H1 (cell line): ENCODE results near the gene CCDC93. TPM values are rescaled to one million over a fixed set of nuclear protein-coding genes. Genes with fewer than 3 reads are reported as not detected.

ENCODE experiments used
- CTCF ChIA-PET: fragments of 300-600 bp; sonication (Branson Sonifier 250); formaldehyde crosslinking; loops from one replicate; lab custom pipeline; 2021; ENCODE audit not compliant: partially characterized antibody; lab: Charles Lee
- POLR2A ChIA-PET: fragments of 300-600 bp; sonication (Branson Sonifier 250); formaldehyde crosslinking; loops from one replicate; lab custom pipeline; 2021; ENCODE audit warnings: inconsistent platforms; ENCODE audit not compliant: partially characterized antibody; lab: Charles Lee
- DNase-seq, 2 experiments: peaks; one replicate each; pipeline versions ENCODE4 v3.0.0 to v3.0.0-alpha.2; 2010 to 2022; ENCODE audit warnings: low spot score in 2 of 2, low read depth in 1 of 2, mixed read lengths in 1 of 2
- FAIRE-seq: peaks from 2 replicates; lab custom pipeline; 2011; peaks lifted over from hg19 to GRCh38; lab: Jason Lieb, UNC
- H2AFZ ChIP-seq: 2 replicates; pipeline ENCODE4 v1.8.1; 2012; ENCODE audit warnings: low read length, inconsistent platforms
- H2AK5ac ChIP-seq: 2 replicates; pipeline ENCODE4 v1.6.1; 2013; ENCODE audit warnings: low read depth, low read length
- H2BK120ac ChIP-seq: replicated peaks from 2 replicates; pipeline ENCODE3; 2013; ENCODE audit warnings: low read depth, low read length, inconsistent platforms
- H2BK12ac ChIP-seq: 2 replicates; pipeline ENCODE4 v1.6.1; 2013; ENCODE audit warnings: low read depth, low read length
- H2BK15ac ChIP-seq: 2 replicates; pipeline ENCODE4 v1.6.1; 2013; ENCODE audit warnings: low read length
- H2BK20ac ChIP-seq: 2 replicates; pipeline ENCODE4 v1.6.1; 2013; ENCODE audit warnings: low read length
- H2BK5ac ChIP-seq: 2 replicates; pipeline ENCODE4 v1.6.1; 2013; ENCODE audit warnings: low read depth, low read length
- H3K14ac ChIP-seq: 2 replicates; pipeline ENCODE4 v1.6.1; 2013; ENCODE audit warnings: inconsistent platforms; ENCODE audit not compliant: insufficient read length
- H3K18ac ChIP-seq: 2 replicates; pipeline ENCODE4 v1.6.1; 2013; ENCODE audit warnings: low read length; ENCODE audit errors: extremely low read depth
- H3K23ac ChIP-seq: 2 replicates; pipeline ENCODE4 v1.6.1; 2013; ENCODE audit warnings: inconsistent platforms; ENCODE audit not compliant: insufficient read length
- H3K23me2 ChIP-seq: 2 replicates; pipeline ENCODE4 v1.6.1; 2013; ENCODE audit warnings: low read depth, low read length
- H3K27ac ChIP-seq: 2 replicates; pipeline ENCODE4 v1.6.1; 2011; ENCODE audit warnings: low read depth, low read length, inconsistent platforms
- H3K27me3 ChIP-seq, 4 experiments: replicated peaks in 1 of 4; 1 replicate in 1 of 4; 2 replicates in 3 of 4; pipeline versions ENCODE4 v1.6.1 to v1.8.1; 2011 to 2013; ENCODE audit warnings: low read length in 3 of 4, mild to moderate bottlenecking in 3 of 4, inconsistent platforms in 2 of 4, mixed read lengths in 2 of 4, moderate library complexity in 1 of 4; ENCODE audit not compliant: control insufficient read depth in 3 of 4, insufficient read depth in 3 of 4; ENCODE audit errors: extremely low read depth in 1 of 4
- H3K36me3 ChIP-seq, 4 experiments: 2 replicates each; pipeline versions ENCODE4 v1.6.1 to v1.8.1; 2011 to 2013; ENCODE audit warnings: mild to moderate bottlenecking in 4 of 4, low read length in 3 of 4, moderate library complexity in 2 of 4, control low read depth in 1 of 4, inconsistent platforms in 1 of 4; ENCODE audit not compliant: insufficient read depth in 4 of 4, control insufficient read depth in 2 of 4
- H3K4ac ChIP-seq: replicated peaks from 2 replicates; pipeline ENCODE3; 2013; ENCODE audit warnings: low read length, low read depth, mixed read lengths, inconsistent platforms; ENCODE audit not compliant: insufficient read length
- H3K4me1 ChIP-seq, 4 experiments: replicated peaks in 1 of 4; 1 replicate in 1 of 4; 2 replicates in 3 of 4; pipeline versions ENCODE4 v1.6.1 to v1.8.1; 2011 to 2013; ENCODE audit warnings: low read length in 3 of 4, inconsistent platforms in 2 of 4, mixed read lengths in 1 of 4; ENCODE audit not compliant: insufficient read depth in 4 of 4, control insufficient read depth in 3 of 4
- H3K4me2 ChIP-seq, 2 experiments: 2 replicates each; pipeline versions ENCODE4 v1.6.1 to v1.8.1; 2011 to 2013; ENCODE audit warnings: low read depth in 2 of 2, low read length in 2 of 2, control low read depth in 1 of 2, inconsistent platforms in 1 of 2, mild to moderate bottlenecking in 1 of 2; ENCODE audit not compliant: insufficient read depth in 1 of 2
- H3K4me3 ChIP-seq, 4 experiments: fragments of 200-600, 300-600 bp in 1 of 4; sonication (generic), shearing (Covaris generic), sonication (Bioruptor Twin) in 1 of 4; 2 replicates each; pipeline versions ENCODE4 v1.5.1 to v1.8.1; 2011 to 2016; ENCODE audit warnings: low read length in 4 of 4, low read depth in 3 of 4, control low read depth in 2 of 4, inconsistent platforms in 2 of 4, mild to moderate bottlenecking in 2 of 4, mixed read lengths in 1 of 4, moderate library complexity in 1 of 4; ENCODE audit not compliant: insufficient read depth in 2 of 4; ENCODE audit errors: extremely low read depth in 1 of 4
- H3K56ac ChIP-seq: replicated peaks from 2 replicates; pipeline ENCODE3; 2013; ENCODE audit warnings: low read depth, mild to moderate bottlenecking, mixed read lengths, low read length, inconsistent platforms; ENCODE audit not compliant: insufficient read length
- H3K79me1 ChIP-seq: 2 replicates; pipeline ENCODE4 v1.6.1; 2013; ENCODE audit warnings: low read depth, low read length, control low read depth
- H3K79me2 ChIP-seq, 2 experiments: 2 replicates each; pipeline versions ENCODE4 v1.6.1 to v1.8.1; 2012 to 2013; ENCODE audit warnings: low read length in 2 of 2, mild to moderate bottlenecking in 2 of 2, inconsistent platforms in 1 of 2; ENCODE audit not compliant: insufficient read depth in 2 of 2, control insufficient read depth in 1 of 2
- H3K9ac ChIP-seq, 4 experiments: replicated peaks in 1 of 4; 1 replicate in 1 of 4; 2 replicates in 3 of 4; pipeline versions ENCODE4 v1.6.1 to v1.8.1; 2011 to 2013; ENCODE audit warnings: low read depth in 3 of 4, low read length in 3 of 4, control low read depth in 2 of 4, mild to moderate bottlenecking in 2 of 4, moderate library complexity in 2 of 4, inconsistent platforms in 1 of 4; ENCODE audit errors: extremely low read depth in 1 of 4
- H3K9me3 ChIP-seq, 2 experiments: 2 replicates each; pipeline versions ENCODE4 v1.6.1 to v1.8.1; 2012 to 2013; ENCODE audit warnings: mild to moderate bottlenecking in 2 of 2, moderate library complexity in 2 of 2, control low read depth in 1 of 2, inconsistent platforms in 1 of 2, low read depth in 1 of 2, low read length in 1 of 2, mixed read lengths in 1 of 2; ENCODE audit not compliant: insufficient read depth in 2 of 2
- H4K20me1 ChIP-seq, 2 experiments: replicated peaks in 1 of 2; 2 replicates each; pipeline versions ENCODE3 to v1.8.1; 2011 to 2013; ENCODE audit warnings: inconsistent platforms in 2 of 2, low read length in 2 of 2, mild to moderate bottlenecking in 1 of 2; ENCODE audit not compliant: insufficient read depth in 2 of 2, control insufficient read depth in 1 of 2
- H4K5ac ChIP-seq: 2 replicates; pipeline ENCODE4 v1.6.1; 2013; ENCODE audit warnings: low read length, low read depth, mixed read lengths, inconsistent platforms; ENCODE audit not compliant: insufficient read length
- H4K8ac ChIP-seq: 2 replicates; pipeline ENCODE4 v1.8.0; 2013; ENCODE audit warnings: mild to moderate bottlenecking, moderate library complexity, low read length, inconsistent platforms; ENCODE audit not compliant: insufficient read depth; ENCODE audit errors: extremely low read depth
- H4K91ac ChIP-seq: replicated peaks from 2 replicates; pipeline ENCODE3; 2013; ENCODE audit warnings: low read length, mixed read lengths, inconsistent platforms; ENCODE audit not compliant: insufficient read length
- BACH1 ChIP-seq: IDR thresholded peaks from 2 replicates; pipeline ENCODE4 v1.6.1; 2012; ENCODE audit warnings: low read length, improper control_type of control experiment
- BCL11A ChIP-seq, 2 experiments: IDR thresholded peaks; one replicate each; pipeline ENCODE4 v1.6.1; 2011; ENCODE audit warnings: low read depth in 2 of 2, low read length in 2 of 2, mild to moderate bottlenecking in 2 of 2
- CBX5 ChIP-seq: fragments of 300-800, 300-1000 bp; sonication (generic); IDR thresholded peaks from 2 replicates; pipeline ENCODE4 v1.7.1; 2016; ENCODE audit warnings: antibody characterized with exemption, low read length, low read depth
- CEBPB ChIP-seq: IDR thresholded peaks from 2 replicates; pipeline ENCODE4 v1.6.1; 2012; ENCODE audit warnings: low read depth, low read length
- EGR1 ChIP-seq: IDR thresholded peaks from 2 replicates; pipeline ENCODE4 v1.6.1; 2011; ENCODE audit warnings: low read depth, low read length, borderline replicate concordance
- GTF2F1 ChIP-seq: IDR thresholded peaks from 2 replicates; pipeline ENCODE4 v1.6.1; 2012; ENCODE audit warnings: low read depth, low read length, improper control_type of control experiment, borderline replicate concordance
- MAFK ChIP-seq: IDR thresholded peaks from 2 replicates; pipeline ENCODE4 v1.6.1; 2012; ENCODE audit warnings: low read depth, mild to moderate bottlenecking, improper control_type of control experiment, low read length
- NRF1 ChIP-seq: IDR thresholded peaks from 2 replicates; pipeline ENCODE4 v1.6.1; 2011; ENCODE audit warnings: mild to moderate bottlenecking, low read depth, low read length, improper control_type of control experiment
- RNF2 ChIP-seq: fragments of 200-900, 300-1000 bp; sonication (generic); IDR thresholded peaks from 2 replicates; pipeline ENCODE4 v1.7.1; 2016; ENCODE audit warnings: borderline replicate concordance, low read depth, mild to moderate bottlenecking, antibody characterized with exemption, low read length; ENCODE audit not compliant: poor library complexity, severe bottlenecking; ENCODE audit errors: missing control alignments
- RXRA ChIP-seq: IDR thresholded peaks from 2 replicates; pipeline ENCODE4 v1.6.1; 2011; ENCODE audit warnings: low read depth, mild to moderate bottlenecking, low read length, moderate library complexity; ENCODE audit not compliant: insufficient read depth
- SP1 ChIP-seq: IDR thresholded peaks from 2 replicates; pipeline ENCODE4 v1.6.1; 2011; ENCODE audit warnings: low read depth, low read length
- TBP ChIP-seq: IDR thresholded peaks from 2 replicates; pipeline ENCODE4 v1.6.1; 2011; ENCODE audit warnings: low read depth, low read length, improper control_type of control experiment
- WGBS, 2 experiments: shearing (Covaris generic) in 1 of 2; methylation state at CpG; one replicate each; pipeline versions ENCODE4 v1.1.6 to v1.1.7; 2013 to 2015; ENCODE audit warnings: low lambda C conversion rate in 2 of 2, mixed read lengths in 2 of 2, inconsistent platforms in 1 of 2, low coverage in 1 of 2, missing lambda C conversion rate in 1 of 2; ENCODE audit not compliant: insufficient replicate concordance in 2 of 2, insufficient coverage in 1 of 2, insufficient read length in 1 of 2; ENCODE audit errors: extremely low coverage in 1 of 2, missing lambda C conversion rate in 1 of 2; 5-methylcytosine and 5-hydroxymethylcytosine counted together
- polyA plus RNA-seq, 7 experiments: library from polyadenylated mRNA; depleted of rRNA in 3 of 7; stranded (reverse) in 5 of 7; unstranded in 2 of 7; fragments of >200 nt in 5 of 7; fragments of 200-250 nt in 2 of 7; gene quantifications; 1 replicate in 5 of 7; 2 replicates in 1 of 7; 4 replicates in 1 of 7; pipeline versions ENCODE4 v1.2.1 to v1.2.3, GENCODE V29; 2011 to 2013; ENCODE audit warnings: missing spikeins in 2 of 7, mixed read lengths in 2 of 7
- total RNA-seq: library from RNA; stranded (reverse); fragmentation: NEBNext Ultra II Directional; extraction: Animal tissue kit (Norgen Biotek cat#: 25700); gene quantifications from 2 replicates; pipeline ENCODE4 v1.2.1, GENCODE V29; 2021

CCDC93 gene
- total and polyA plus RNA-seq, 2 of the 8 experiments (the other 6 are each of a cell fraction or from before 2014, with no cell fraction given): 5.5 to 18.0 TPM

DNA sequence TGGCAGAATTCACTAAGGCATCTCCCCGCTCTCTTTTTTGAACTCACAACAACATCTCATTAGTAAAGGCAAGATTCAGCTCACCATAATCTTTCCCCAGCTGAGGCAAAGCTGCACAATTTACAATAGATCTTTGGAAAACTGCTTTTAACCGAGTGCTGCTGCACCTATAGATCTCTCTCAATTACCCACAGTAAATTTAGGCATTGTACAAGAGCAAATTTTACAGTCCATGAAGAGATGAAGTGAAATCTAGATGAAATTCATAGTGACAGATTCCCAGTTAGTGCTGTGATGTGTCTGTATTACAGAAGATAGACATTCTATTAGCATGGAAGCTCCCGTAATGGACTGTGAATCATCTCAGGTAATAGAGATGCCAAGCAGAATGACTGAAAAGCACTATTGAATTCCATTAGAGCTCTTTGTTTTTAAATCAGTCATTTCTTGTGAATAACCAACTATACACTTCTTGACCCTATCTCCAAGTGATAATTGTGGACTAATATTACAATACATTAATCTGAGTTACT, 38.0 kb upstream of the CCDC93 start:
- Histone ChIP-seq H2BK5ac (no peak overlapping the region), H4K5ac (no peak overlapping the region), H3K23me2 (no peaks in the 10 kb centered on the region), H3K27me3 (no peaks in the 10 kb centered on the region), H3K9me3 (no peaks in the 10 kb centered on the region), H3K18ac (no peak overlapping the region), H2BK120ac (no peak overlapping the region), H3K23ac (no peak overlapping the region), H3K4me2 (no peak overlapping the region), H3K4me1 (peaks cover 0 to 2% (median 0%) of the 10 kb centered on the region in 4 experiments; a peak in 2 of 7 replicates), H3K36me3 (no peaks in the 10 kb centered on the region), H3K56ac (no peak overlapping the region), H3K14ac (no peak overlapping the region), H3K9ac (no peak overlapping the region), H3K79me1 (no peaks in the 10 kb centered on the region), H4K8ac (no peak overlapping the region), H2BK12ac (no peak overlapping the region), H2AK5ac (no peak overlapping the region), H3K4ac (no peak overlapping the region), H3K27ac (no peak overlapping the region), H3K4me3 (no peak overlapping the region), H3K79me2 (no peaks in the 10 kb centered on the region), H2BK20ac (no peak overlapping the region), H4K20me1 (no peaks in the 10 kb centered on the region), H2BK15ac (no peak overlapping the region), H4K91ac (no peak overlapping the region), H2AFZ (no peak overlapping the region)
- DNase-seq (no peak), FAIRE-seq (no peak)
- ChIA-PET CTCF (interaction anchor here (0.6 to 12.7 kb wide), 6 partner anchors 13 to 325 kb away, joined by 3 to 147 read pairs (median 4); no protein-coding TSS in a partner anchor), POLR2A (interaction anchor here (1.0 kb wide), 2 partner anchors 35 to 171 kb away, joined by 3 read pairs; no protein-coding TSS in a partner anchor)
- 87% methylated on average over 3 of the region's 3 CpGs; no CpG with 5 or more reads in 1 of the 2 experiments for WGBS, 2 experiments
- TF ChIP-seq BACH1 (no peak), EGR1 (no peak), BCL11A (IDR thresholded peaks at IDR 0.05; ENCODE audit: low read depth in 2 of 2, low read length in 2 of 2) (no peak), RNF2 (no peak), CBX5 (no peak), NRF1 (no peak), SP1 (no peak), GTF2F1 (no peak), CEBPB (no peak), TBP (no peak), MAFK (no peak), RXRA (no peak)
